Measurements from ENCODE around the gene ARHGAP45. TPM values are rescaled to one million over a fixed set of nuclear protein-coding genes. Genes with fewer than 3 reads are reported as not detected.
"Not testable (repeated sequence)": the region's sequence is repeated elsewhere in the genome, so short reads cannot be mapped to it uniquely, and the experiment has no call there.

Gene ARHGAP45
- total RNA-seq, 4 donors from 2014 or later = 0.83 to 7.6 (median 3.4) TPM

DNA sequence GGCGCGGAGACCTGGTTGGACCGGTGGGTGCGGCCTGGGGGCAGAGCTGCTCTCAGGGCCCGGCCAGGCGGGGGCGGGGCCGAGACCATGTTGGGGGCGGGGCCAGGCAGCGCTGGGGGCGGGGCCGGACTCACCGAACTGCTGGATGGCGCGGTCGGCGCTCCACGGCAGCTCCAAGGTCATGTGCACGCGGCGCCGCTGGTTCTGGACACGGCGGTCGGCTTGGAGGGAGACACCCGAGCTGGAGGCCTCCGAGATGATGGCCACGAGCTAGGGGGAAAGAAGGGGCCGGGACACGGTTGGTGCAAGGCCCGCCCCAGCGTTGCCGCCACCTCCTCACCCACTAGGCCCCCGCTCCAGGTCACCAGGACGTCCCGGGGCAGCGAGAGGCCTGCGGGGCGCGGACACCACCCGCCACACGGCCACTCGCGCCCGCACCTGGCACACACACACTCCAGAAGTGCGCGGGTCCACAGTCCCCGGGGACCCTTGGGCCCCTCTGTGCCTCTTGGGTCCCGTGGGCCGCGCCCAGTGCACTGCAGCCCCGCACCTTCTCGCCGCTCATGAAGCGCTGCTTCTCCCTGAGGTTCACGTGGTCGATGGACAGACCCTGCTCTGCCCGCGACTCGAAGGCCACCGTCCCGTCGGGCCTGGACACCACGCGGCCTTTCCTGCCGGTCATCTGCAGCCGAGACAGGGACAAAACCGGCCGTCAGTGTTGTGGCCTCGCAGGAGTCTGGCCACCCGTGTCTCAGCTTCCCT, 45.5 kb downstream of the ARHGAP45 start:
- peaks cover 0 to 30% of the 10 kb centered on the region in 2 donors for H3K36me3 ChIP-seq
- H3K27ac ChIP-seq = peak overlapping the region; percentile 73 to 81 (median 80)
- no peaks in the 10 kb centered on the region for H3K9me3 ChIP-seq
- in situ Hi-C loops (cut with MboI; ENCODE audit: low sequenced_read_pairs in 4 of 4) = loop anchor here in 1 of 4 donors (10.0 kb wide), 1 partner anchor 82 kb away; no protein-coding TSS in a partner anchor
- peaks cover 5 to 12% of the 10 kb centered on the region in 2 donors for H3K4me1 ChIP-seq
- TF ChIP-seq POLR2A (IDR thresholded peaks at IDR 0.05) = no peak
- TF ChIP-seq CTCF (IDR thresholded peaks at IDR 0.05 in 4 of 5, conservative IDR thresholded peaks at IDR 0.05 in 1 of 5) = no peak
- H3K4me3 ChIP-seq = no peak overlapping the region
- no peaks in the 10 kb centered on the region for H3K27me3 ChIP-seq
- intact Hi-C loops (cut with DNase I; ENCODE audit: low total_unique reads) = loop anchor here (1.0 to 5.0 kb wide), 3 partner anchors 40 to 128 kb away; no protein-coding TSS in a partner anchor
- peak in 1 of 2 donors; percentile 59 for DNase-seq
- peak in 1 of 2 donors; percentile 8 for ATAC-seq

DNA sequence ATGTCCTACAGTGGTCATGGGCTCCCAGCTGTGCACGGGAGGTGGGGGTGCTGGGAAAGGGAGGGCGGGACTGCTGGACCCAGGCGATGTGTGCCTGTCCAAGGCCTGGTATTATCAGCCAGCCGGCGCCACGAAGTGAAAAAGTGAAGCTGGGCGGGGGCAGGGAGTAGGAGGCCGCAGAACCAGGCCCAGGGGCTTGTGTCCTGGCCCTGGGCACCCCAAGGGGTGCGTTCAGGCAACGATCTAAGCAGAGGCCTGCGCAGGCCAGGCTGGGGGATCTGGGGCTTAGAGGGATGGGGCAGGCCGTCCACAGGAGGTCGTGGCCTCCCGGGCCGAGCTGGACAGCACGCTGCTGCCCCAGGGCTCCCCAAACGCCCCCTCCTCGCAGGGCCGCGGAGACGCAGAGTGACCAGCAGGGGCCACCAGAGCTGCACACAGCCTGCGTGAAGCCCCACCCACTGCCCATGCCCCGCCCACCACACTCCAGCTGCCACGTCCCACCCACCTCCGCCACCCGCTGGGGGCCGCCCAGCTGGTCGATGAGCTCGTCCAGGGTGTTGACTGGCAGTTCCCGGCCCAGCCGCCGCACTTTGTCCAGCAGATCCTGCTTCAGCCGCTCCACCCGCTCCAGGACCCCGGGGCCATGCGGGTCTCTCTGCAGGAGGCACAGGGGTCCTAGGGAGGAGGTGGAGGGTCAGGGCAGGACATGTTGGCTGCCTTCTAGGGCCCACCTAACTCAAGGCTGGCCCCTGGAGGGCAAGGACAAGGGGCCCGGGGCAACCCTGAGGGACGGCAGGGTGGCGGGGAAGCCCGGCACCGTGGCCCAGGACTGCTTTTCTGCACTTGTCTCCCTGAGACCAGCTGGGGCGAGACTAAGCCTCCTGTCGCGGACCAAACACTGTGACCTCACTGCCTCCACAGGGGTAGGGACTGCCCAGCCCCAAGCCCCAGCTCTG, 46.3 kb downstream of the ARHGAP45 start:
- Histone ChIP-seq H3K27me3 (no peaks in the 10 kb centered on the region), H3K9me3 (no peaks in the 10 kb centered on the region), H3K27ac (peak overlapping the region; percentile 73 to 81 (median 80)), H3K36me3 (peaks cover 0 to 34% of the 10 kb centered on the region in 2 donors), H3K4me3 (peak overlapping the region in 2 of 4 donors; percentile 12 to 29), H3K4me1 (peaks cover 5 to 12% of the 10 kb centered on the region in 2 donors)
- ATAC-seq = peak; percentile 81 to 86
- in situ Hi-C loops (cut with MboI; ENCODE audit: low sequenced_read_pairs in 4 of 4) (loop anchor here in 1 of 4 donors (10.0 kb wide), 1 partner anchor 81 kb away; no protein-coding TSS in a partner anchor), intact Hi-C loops (cut with DNase I; ENCODE audit: low total_unique reads) (loop anchor here (1.0 to 5.0 kb wide), 3 partner anchors 39 to 127 kb away; no protein-coding TSS in a partner anchor)
- TF ChIP-seq CTCF (IDR thresholded peaks at IDR 0.05 in 4 of 5, conservative IDR thresholded peaks at IDR 0.05 in 1 of 5) (peak; percentile 93 to 99 (median 98)), POLR2A (IDR thresholded peaks at IDR 0.05) (peak in 1 of 2 donors; percentile 44)
- peak; percentile 92 to 95 for DNase-seq

DNA sequence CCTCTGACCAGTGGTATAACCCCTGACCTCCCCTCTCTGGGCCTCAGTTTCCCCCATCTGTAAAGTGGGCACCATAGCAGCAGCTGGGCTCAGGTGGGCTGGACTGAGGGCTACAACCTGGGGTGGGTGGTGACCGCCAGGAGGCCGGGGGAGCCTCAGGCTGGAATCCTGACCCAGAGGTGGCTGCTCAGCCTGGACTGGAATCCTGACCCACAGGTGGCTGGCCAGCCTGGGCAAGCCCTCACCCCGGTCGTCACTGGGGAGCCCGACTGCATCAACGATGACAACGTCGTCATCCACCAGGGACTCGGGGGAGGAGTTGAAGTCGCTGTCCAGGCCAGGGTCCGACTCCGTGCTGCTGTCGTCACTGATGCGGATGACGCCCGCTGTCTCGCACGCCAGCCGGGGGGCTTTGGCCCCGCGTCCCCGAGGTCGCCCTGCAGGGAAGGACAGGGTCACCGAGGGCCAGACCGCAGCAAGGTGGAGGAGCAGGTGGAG, 47.1 kb downstream of the ARHGAP45 start:
- ATAC-seq (no peak), DNase-seq (no peak)
- in situ Hi-C loops (cut with MboI; ENCODE audit: low sequenced_read_pairs in 4 of 4) = loop anchor here in 1 of 4 donors (10.0 kb wide), 1 partner anchor 81 kb away; no protein-coding TSS in a partner anchor
- intact Hi-C loops (cut with DNase I; ENCODE audit: low total_unique reads) = loop anchor here (1.0 to 5.0 kb wide), 3 partner anchors 38 to 126 kb away; no protein-coding TSS in a partner anchor
- no peaks in the 10 kb centered on the region for H3K27me3 ChIP-seq
- peak overlapping the region in 1 of 4 donors; percentile 29 for H3K4me3 ChIP-seq
- H3K36me3 ChIP-seq = peaks cover 0 to 36% of the 10 kb centered on the region in 2 donors
- H3K27ac ChIP-seq = peak overlapping the region; percentile 73 to 81 (median 80)
- H3K4me1 ChIP-seq = peaks cover 5 to 12% of the 10 kb centered on the region in 2 donors
- no peak for TF ChIP-seq POLR2A (IDR thresholded peaks at IDR 0.05)
- TF ChIP-seq CTCF (IDR thresholded peaks at IDR 0.05 in 4 of 5, conservative IDR thresholded peaks at IDR 0.05 in 1 of 5) = no peak
- no peaks in the 10 kb centered on the region for H3K9me3 ChIP-seq

GRCh38 chr19:1114728-1115127, 47.8 kb downstream of the ARHGAP45 start:
- Histone ChIP-seq H3K4me1 (peaks cover 5 to 12% of the 10 kb centered on the region in 2 donors), H3K27ac (peak overlapping the region in 1 of 4 donors; percentile 80), H3K36me3 (peaks cover 0 to 43% of the 10 kb centered on the region in 2 donors)
- H3K9me3 ChIP-seq, H3K27me3 ChIP-seq, H3K4me3 ChIP-seq, ATAC-seq, DNase-seq: not testable (repeated sequence)
- intact Hi-C loops (cut with DNase I; ENCODE audit: low total_unique reads) = loop anchor here (5.0 kb wide), 2 partner anchors 38 to 78 kb away; no protein-coding TSS in a partner anchor
- in situ Hi-C loops (cut with MboI; ENCODE audit: low sequenced_read_pairs in 4 of 4) = loop anchor here in 3 of 4 donors (5.0 to 10.0 kb wide), 2 partner anchors 78 to 80 kb away; no protein-coding TSS in a partner anchor

Data from gastrocnemius medialis (tissue), 4 donors.